Head of caudate nucleus (tissue), 42 donors: Measurements from ENCODE around the gene PRRX1.

Experiments
- DNase-seq, 42 donors: peaks; one replicate each; pipeline versions ENCODE4 v3.0.0 to v3.0.0-alpha.2; 2020 to 2021; ENCODE audit warnings: mixed read lengths in 7 of 42
- intact Hi-C: fragments of 100-400 bp; cut with DNase I; formaldehyde crosslinking; loops from one replicate; pipeline ENCODE4 v1.15.0; 2022

Gene PRRX1

GRCh38 chr1:170735366-170736263, 71.7 kb downstream of the PRRX1 start:
- DNase-seq: no peak
- intact Hi-C loops: no loop called here

- intact Hi-C loops: no loop called here
Measured at GRCh38 chr1:170739803-170740202, 75.9 kb downstream of the PRRX1 start.

GRCh38 chr1:170741678-170742077, 77.7 kb downstream of the PRRX1 start:
- DNase-seq: no peak
- intact Hi-C loops: no loop called here

More at GRCh38 chr1:170739803-170740202, 75.9 kb downstream of the PRRX1 start:
- no peak for DNase-seq

GRCh38 chr1:170742600-170742999, 78.7 kb downstream of the PRRX1 start:
- DNase-seq: no peak
- intact Hi-C loops: no loop called here

GRCh38 chr1:170743083-170743482, 79.2 kb downstream of the PRRX1 start:
- no peak for DNase-seq

GRCh38 chr1:170749549-170749948, 85.6 kb downstream of the PRRX1 start:
- DNase-seq: no peak
- intact Hi-C loops: no loop called here

More at GRCh38 chr1:170743083-170743482, 79.2 kb downstream of the PRRX1 start:
- intact Hi-C loops: no loop called here

DNA sequence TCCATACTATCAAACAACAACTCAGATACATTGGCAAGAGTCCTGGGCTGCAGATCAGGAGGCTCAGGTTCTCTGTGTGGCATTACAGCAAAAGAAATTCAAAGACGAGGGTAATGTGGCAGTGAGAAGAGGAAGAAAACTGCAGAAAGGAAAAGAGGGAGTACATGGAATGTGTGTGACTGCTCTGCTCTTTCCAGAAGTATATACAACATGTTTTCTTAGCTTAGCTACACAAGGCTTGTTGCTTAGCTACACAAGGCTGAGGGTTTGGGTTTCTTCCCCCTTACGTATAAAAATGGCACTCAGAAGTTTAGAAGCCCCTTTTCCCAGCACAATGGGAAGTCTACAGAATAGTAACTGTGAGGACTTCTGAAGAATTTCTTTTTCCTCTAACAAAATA, 86.0 kb downstream of the PRRX1 start:
- intact Hi-C loops: no loop called here
- DNase-seq: no peak

DNA sequence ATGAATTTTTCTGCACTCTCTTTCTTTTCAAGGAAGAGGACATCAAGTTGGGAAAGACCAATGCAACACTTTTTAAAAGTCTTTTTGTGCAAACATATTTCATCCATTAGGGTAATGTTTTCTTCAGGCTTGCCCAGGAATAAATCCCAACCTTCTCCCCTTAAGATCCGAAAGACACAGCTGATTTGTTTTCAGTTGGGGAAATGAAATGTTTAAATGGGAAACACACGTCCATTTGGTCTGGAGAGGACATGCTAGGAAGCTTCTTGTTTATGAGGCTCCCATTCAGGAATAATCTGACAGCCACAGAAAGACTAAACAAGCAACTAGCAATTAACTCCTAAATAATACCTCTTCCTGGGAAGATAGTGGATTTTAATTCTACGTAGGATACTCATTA, 91.9 kb downstream of the PRRX1 start:
- no peak for DNase-seq
- intact Hi-C loops: no loop called here

DNA sequence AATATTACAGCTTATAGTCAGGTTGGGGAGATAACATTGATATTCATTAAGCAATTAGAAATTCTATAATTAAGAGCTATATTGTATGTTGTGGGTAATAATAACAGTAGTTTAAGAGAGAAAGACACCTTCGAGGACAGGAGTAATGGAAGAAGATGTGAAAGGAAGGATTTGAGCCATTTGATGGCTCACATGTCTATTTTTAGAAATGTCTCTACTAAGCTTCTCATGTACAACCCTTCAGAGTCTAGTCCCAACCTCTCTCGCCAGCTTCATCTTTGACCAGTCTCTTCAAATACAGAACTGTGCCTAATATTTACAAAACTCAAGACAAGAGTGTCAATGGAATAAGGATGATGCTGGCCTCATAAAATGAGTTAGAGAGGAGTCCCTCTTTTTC, 95.1 kb downstream of the PRRX1 start:
- intact Hi-C loops: no loop called here
- DNase-seq: no peak

DNA sequence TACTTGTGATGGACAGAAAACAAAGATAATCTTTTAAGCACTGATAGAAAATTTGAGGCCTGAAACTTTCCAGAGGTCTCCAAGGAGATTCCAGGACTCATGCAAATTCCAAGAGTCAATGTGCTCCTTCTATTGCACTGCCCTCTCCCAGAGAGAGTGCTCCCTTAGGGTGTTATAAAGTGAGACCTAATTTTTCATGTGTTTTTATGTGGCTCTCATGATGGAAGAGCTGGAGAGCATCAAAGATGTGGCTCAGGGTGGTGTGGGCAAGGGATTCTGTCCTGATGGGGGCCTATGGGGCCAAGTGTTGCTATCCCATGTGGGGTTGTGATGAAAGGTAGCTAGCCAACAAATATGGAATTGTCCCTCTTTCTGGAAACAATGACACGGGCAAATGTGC, 101.3 kb downstream of the PRRX1 start:
- no peak for DNase-seq
- intact Hi-C loops: no loop called here

GRCh38 chr1:170765712-170766330, 101.9 kb downstream of the PRRX1 start:
- DNase-seq: peak in 3 of 42 donors; percentile 2 to 38 (median 2)
- intact Hi-C loops: no loop called here

GRCh38 chr1:170768929-170769328, 105.0 kb downstream of the PRRX1 start:
- intact Hi-C loops: no loop called here
- DNase-seq: no peak

- DNase-seq: no peak
- intact Hi-C loops: no loop called here
Measured at GRCh38 chr1:170769691-170770090, 105.8 kb downstream of the PRRX1 start.

GRCh38 chr1:170770254-170770653, 106.3 kb downstream of the PRRX1 start:
- intact Hi-C loops: no loop called here
- DNase-seq: no peak

GRCh38 chr1:170776252-170776651, 112.3 kb downstream of the PRRX1 start:
- no peak for DNase-seq
- intact Hi-C loops: no loop called here

- no peak for DNase-seq
- intact Hi-C loops: no loop called here
Measured at GRCh38 chr1:170776777-170777176, 112.8 kb downstream of the PRRX1 start.
